Fibroblast of lung (primary cell): ENCODE results near the gene SWT1. TPM values are rescaled to one million over a fixed set of nuclear protein-coding genes. Genes with fewer than 3 reads are reported as not detected.
A peak's percentile ranks its signal among the peaks of the same experiment; 100 is the strongest.
"Not testable (repeated sequence)": the region's sequence is repeated elsewhere in the genome, so short reads cannot be mapped to it uniquely, and the experiment has no call there.

Source experiments
- DNase-seq, 2 donors: peaks; one replicate each; pipeline versions ENCODE4 v3.0.0 to v3.0.0-alpha.2; 2010; ENCODE audit warnings: low read depth in 2 of 2
- H2AFZ ChIP-seq: 2 replicates; pipeline ENCODE4 v1.5.1; 2012; ENCODE audit warnings: low read length, control low read depth, inconsistent platforms
- H3K27ac ChIP-seq: 2 replicates; pipeline ENCODE4 v1.5.1; 2011; ENCODE audit warnings: low read length, control low read depth; ENCODE audit not compliant: insufficient read depth
- H3K27me3 ChIP-seq: 2 replicates; pipeline ENCODE4 v1.5.1; 2011; ENCODE audit warnings: mild to moderate bottlenecking, low read length; ENCODE audit not compliant: control insufficient read depth, insufficient read depth
- H3K36me3 ChIP-seq: 2 replicates; pipeline ENCODE4 v1.5.1; 2011; ENCODE audit warnings: low read length; ENCODE audit not compliant: control insufficient read depth, insufficient read depth
- H3K4me1 ChIP-seq: 2 replicates; pipeline ENCODE4 v1.5.1; 2011; ENCODE audit warnings: low read length; ENCODE audit not compliant: control insufficient read depth, insufficient read depth; ENCODE audit errors: extremely low read depth
- H3K4me2 ChIP-seq: 2 replicates; pipeline ENCODE4 v1.5.1; 2011; ENCODE audit warnings: low read length, control low read depth; ENCODE audit not compliant: insufficient read depth; ENCODE audit errors: extremely low read depth
- H3K4me3 ChIP-seq, 4 experiments: fragments of 200-600 bp in 1 of 4; sonication (generic) in 1 of 4; replicated peaks in 1 of 4; 2 replicates each; pipeline ENCODE4 v1.5.1; 2011 to 2016; ENCODE audit warnings: low read length in 4 of 4, low read depth in 3 of 4, mild to moderate bottlenecking in 3 of 4, control low read depth in 2 of 4, inconsistent platforms in 1 of 4, mixed read lengths in 1 of 4; ENCODE audit not compliant: insufficient read depth in 1 of 4; ENCODE audit errors: control extremely low read depth in 1 of 4
- H3K79me2 ChIP-seq: 2 replicates; pipeline ENCODE4 v1.5.1; 2012; ENCODE audit warnings: mild to moderate bottlenecking, low read length, inconsistent platforms; ENCODE audit not compliant: control insufficient read depth, insufficient read depth
- H3K9ac ChIP-seq: 2 replicates; pipeline ENCODE4 v1.5.1; 2011; ENCODE audit warnings: mild to moderate bottlenecking, low read length, control low read depth; ENCODE audit not compliant: insufficient read depth
- H3K9me3 ChIP-seq: 2 replicates; pipeline ENCODE4 v1.5.1; 2012; ENCODE audit warnings: low read depth, low read length; ENCODE audit not compliant: control insufficient read depth, insufficient read depth
- H4K20me1 ChIP-seq: 2 replicates; pipeline ENCODE4 v1.5.1; 2011; ENCODE audit warnings: low read length; ENCODE audit not compliant: control insufficient read depth, insufficient read depth; ENCODE audit errors: extremely low read depth
- EZH2 ChIP-seq: IDR thresholded peaks from 2 replicates; pipeline ENCODE4 v1.5.1; 2012; ENCODE audit warnings: low read length, control low read depth, mild to moderate bottlenecking; ENCODE audit errors: missing control alignments
- polyA plus RNA-seq, 2 donors: library from polyadenylated mRNA; depleted of rRNA in 1 of 2; stranded (reverse) in 1 of 2; unstranded in 1 of 2; fragments of >200 nt; gene quantifications; 2 replicates each; pipeline ENCODE4 v1.2.1, GENCODE V29; 2011 to 2012; ENCODE audit warnings: missing spikeins in 1 of 2
- total RNA-seq: library from RNA; depleted of rRNA; stranded (reverse); fragments of >200 nt; gene quantifications from 2 replicates; pipeline ENCODE4 v1.2.1, GENCODE V29; 2014
- TF ChIP-seq, protein P1 (sequence below), 2 donors: IDR thresholded peaks in 1 of 2; conservative IDR thresholded peaks in 1 of 2; 1 replicate in 1 of 2; 2 replicates in 1 of 2; pipeline ENCODE4 v1.5.1; 2011 to 2012; ENCODE audit warnings: low read length in 2 of 2, control low read depth in 1 of 2, inconsistent platforms in 1 of 2, low read depth in 1 of 2, mild to moderate bottlenecking in 1 of 2

Gene SWT1
- total and polyA plus RNA-seq, 2 donors (not counting 1 experiment from before 2014, with no cell fraction given) = 3.4 to 8.4 TPM

DNA sequence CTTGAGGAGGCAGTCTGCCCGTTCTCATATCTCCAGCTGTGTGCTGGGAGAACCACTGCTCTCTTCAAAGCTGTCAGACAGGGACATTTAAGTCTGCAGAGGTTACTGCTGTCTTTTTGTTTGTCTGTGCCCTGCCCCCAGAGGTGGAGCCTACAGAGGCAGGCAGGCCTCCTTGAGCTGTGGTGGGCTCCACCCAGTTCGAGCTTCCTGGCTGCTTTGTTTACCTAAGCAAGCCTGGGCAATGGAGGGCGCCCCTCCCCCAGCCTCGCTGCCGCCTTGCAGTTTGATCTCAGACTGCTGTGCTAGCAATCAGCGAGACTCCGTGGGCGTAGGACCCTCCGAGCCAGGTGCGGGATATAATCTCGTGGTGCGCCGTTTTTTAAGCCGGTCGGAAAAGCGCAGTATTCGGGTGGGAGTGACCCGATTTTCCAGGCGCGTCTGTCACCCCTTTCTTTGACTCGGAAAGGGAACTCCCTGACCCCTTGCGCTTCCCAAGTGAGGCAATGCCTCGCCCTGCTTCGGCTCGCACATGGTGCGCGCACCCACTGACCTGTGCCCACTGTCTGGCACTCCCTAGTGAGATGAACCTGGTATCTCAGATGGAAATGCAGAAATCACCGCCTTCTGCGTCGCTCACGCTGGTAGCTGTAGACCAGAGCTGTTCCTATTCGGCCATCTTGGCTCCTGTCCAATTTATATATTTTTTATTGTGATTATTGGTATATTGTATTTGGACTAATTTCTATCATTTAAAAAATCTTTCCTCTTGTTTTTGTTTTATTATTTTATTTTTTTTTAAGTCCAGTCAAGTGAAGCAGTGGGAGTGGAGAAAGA, 100.4 kb downstream of the SWT1 start:
- H4K20me1 ChIP-seq, DNase-seq, H2AFZ ChIP-seq, H3K9me3 ChIP-seq, H3K27ac ChIP-seq, H3K27me3 ChIP-seq, H3K4me1 ChIP-seq, H3K36me3 ChIP-seq, H3K9ac ChIP-seq, H3K79me2 ChIP-seq, H3K4me2 ChIP-seq, H3K4me3 ChIP-seq: not testable (repeated sequence)

DNA sequence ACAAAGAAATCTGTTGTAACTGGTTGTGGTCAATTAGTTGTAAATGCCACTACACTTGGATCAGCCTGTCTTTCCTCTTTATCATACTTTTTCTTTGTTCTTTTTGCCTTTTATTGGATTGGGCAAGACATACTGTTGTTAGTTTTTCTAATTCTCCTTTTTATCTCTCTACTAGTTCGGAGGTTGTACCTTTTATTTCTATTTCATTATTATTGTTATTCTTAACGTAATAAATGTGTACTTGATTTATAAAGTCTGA, 100.9 kb downstream of the SWT1 start:
- H2AFZ ChIP-seq = no peak overlapping the region
- H4K20me1 ChIP-seq = no peaks in the 10 kb centered on the region
- no peaks in the 10 kb centered on the region for H3K9me3 ChIP-seq
- no peak overlapping the region for H3K4me3 ChIP-seq
- peak; percentile 11 to 64 for DNase-seq
- no peak overlapping the region for H3K9ac ChIP-seq
- no peaks in the 10 kb centered on the region for H3K79me2 ChIP-seq
- H3K36me3 ChIP-seq = no peaks in the 10 kb centered on the region
- no peaks in the 10 kb centered on the region for H3K27me3 ChIP-seq
- H3K27ac ChIP-seq = no peak overlapping the region
- H3K4me1 ChIP-seq = no peaks in the 10 kb centered on the region
- H3K4me2 ChIP-seq = no peak overlapping the region
- TF ChIP-seq, protein P1, sequence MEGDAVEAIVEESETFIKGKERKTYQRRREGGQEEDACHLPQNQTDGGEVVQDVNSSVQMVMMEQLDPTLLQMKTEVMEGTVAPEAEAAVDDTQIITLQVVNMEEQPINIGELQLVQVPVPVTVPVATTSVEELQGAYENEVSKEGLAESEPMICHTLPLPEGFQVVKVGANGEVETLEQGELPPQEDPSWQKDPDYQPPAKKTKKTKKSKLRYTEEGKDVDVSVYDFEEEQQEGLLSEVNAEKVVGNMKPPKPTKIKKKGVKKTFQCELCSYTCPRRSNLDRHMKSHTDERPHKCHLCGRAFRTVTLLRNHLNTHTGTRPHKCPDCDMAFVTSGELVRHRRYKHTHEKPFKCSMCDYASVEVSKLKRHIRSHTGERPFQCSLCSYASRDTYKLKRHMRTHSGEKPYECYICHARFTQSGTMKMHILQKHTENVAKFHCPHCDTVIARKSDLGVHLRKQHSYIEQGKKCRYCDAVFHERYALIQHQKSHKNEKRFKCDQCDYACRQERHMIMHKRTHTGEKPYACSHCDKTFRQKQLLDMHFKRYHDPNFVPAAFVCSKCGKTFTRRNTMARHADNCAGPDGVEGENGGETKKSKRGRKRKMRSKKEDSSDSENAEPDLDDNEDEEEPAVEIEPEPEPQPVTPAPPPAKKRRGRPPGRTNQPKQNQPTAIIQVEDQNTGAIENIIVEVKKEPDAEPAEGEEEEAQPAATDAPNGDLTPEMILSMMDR (conservative IDR thresholded peaks at IDR 0.05 in 1 of 2, IDR thresholded peaks at IDR 0.05 in 1 of 2; ENCODE audit: low read depth in 1 of 2, low read length in 2 of 2) = no peak
- TF ChIP-seq EZH2 = no peak

DNA sequence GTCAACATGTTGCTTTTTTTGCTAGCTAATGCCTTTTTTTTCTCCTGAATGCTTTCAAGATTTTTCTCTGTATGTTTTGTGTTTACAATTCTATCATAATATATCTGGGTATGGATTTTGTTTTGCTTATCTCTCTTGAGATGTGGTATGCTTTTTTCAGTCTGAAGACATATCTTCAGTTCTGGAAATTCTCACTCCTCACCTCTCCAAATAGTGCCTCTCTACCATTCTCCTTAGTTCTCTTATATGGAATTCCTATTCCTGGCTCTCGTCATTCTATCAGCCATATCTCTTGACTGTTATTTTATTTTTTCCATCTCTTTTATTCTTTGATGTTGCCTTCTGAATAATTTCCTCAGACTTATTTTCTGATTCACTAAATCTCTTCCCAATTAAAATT, 101.7 kb downstream of the SWT1 start:
- Histone ChIP-seq H3K9ac (no peak overlapping the region), H3K36me3 (no peaks in the 10 kb centered on the region), H3K4me1 (no peaks in the 10 kb centered on the region), H3K27me3 (no peaks in the 10 kb centered on the region), H3K4me2 (no peak overlapping the region), H4K20me1 (no peaks in the 10 kb centered on the region), H3K4me3 (no peak overlapping the region), H3K79me2 (no peaks in the 10 kb centered on the region), H3K9me3 (no peaks in the 10 kb centered on the region), H3K27ac (no peak overlapping the region), H2AFZ (no peak overlapping the region)
- TF ChIP-seq, protein P1 (conservative IDR thresholded peaks at IDR 0.05 in 1 of 2, IDR thresholded peaks at IDR 0.05 in 1 of 2; ENCODE audit: low read depth in 1 of 2, low read length in 2 of 2) = no peak
- TF ChIP-seq EZH2 = no peak
- DNase-seq = no peak
